Fibroblast of lung (primary cell): ENCODE results near the gene CHD6. TPM values are rescaled to one million over a fixed set of nuclear protein-coding genes. Genes with fewer than 3 reads are reported as not detected.

Experiments
- DNase-seq, 2 donors: peaks; one replicate each; pipeline versions ENCODE4 v3.0.0 to v3.0.0-alpha.2; 2010; ENCODE audit warnings: low read depth in 2 of 2
- H2AFZ ChIP-seq: 2 replicates; pipeline ENCODE4 v1.5.1; 2012; ENCODE audit warnings: low read length, control low read depth, inconsistent platforms
- H3K27ac ChIP-seq: 2 replicates; pipeline ENCODE4 v1.5.1; 2011; ENCODE audit warnings: low read length, control low read depth; ENCODE audit not compliant: insufficient read depth
- H3K27me3 ChIP-seq: 2 replicates; pipeline ENCODE4 v1.5.1; 2011; ENCODE audit warnings: mild to moderate bottlenecking, low read length; ENCODE audit not compliant: control insufficient read depth, insufficient read depth
- H3K36me3 ChIP-seq: 2 replicates; pipeline ENCODE4 v1.5.1; 2011; ENCODE audit warnings: low read length; ENCODE audit not compliant: control insufficient read depth, insufficient read depth
- H3K4me1 ChIP-seq: 2 replicates; pipeline ENCODE4 v1.5.1; 2011; ENCODE audit warnings: low read length; ENCODE audit not compliant: control insufficient read depth, insufficient read depth; ENCODE audit errors: extremely low read depth
- H3K4me2 ChIP-seq: 2 replicates; pipeline ENCODE4 v1.5.1; 2011; ENCODE audit warnings: low read length, control low read depth; ENCODE audit not compliant: insufficient read depth; ENCODE audit errors: extremely low read depth
- H3K4me3 ChIP-seq, 4 experiments: fragments of 200-600 bp in 1 of 4; sonication (generic) in 1 of 4; replicated peaks in 1 of 4; 2 replicates each; pipeline ENCODE4 v1.5.1; 2011 to 2016; ENCODE audit warnings: low read length in 4 of 4, low read depth in 3 of 4, mild to moderate bottlenecking in 3 of 4, control low read depth in 2 of 4, inconsistent platforms in 1 of 4, mixed read lengths in 1 of 4; ENCODE audit not compliant: insufficient read depth in 1 of 4; ENCODE audit errors: control extremely low read depth in 1 of 4
- H3K79me2 ChIP-seq: 2 replicates; pipeline ENCODE4 v1.5.1; 2012; ENCODE audit warnings: mild to moderate bottlenecking, low read length, inconsistent platforms; ENCODE audit not compliant: control insufficient read depth, insufficient read depth
- H3K9ac ChIP-seq: 2 replicates; pipeline ENCODE4 v1.5.1; 2011; ENCODE audit warnings: mild to moderate bottlenecking, low read length, control low read depth; ENCODE audit not compliant: insufficient read depth
- H3K9me3 ChIP-seq: 2 replicates; pipeline ENCODE4 v1.5.1; 2012; ENCODE audit warnings: low read depth, low read length; ENCODE audit not compliant: control insufficient read depth, insufficient read depth
- H4K20me1 ChIP-seq: 2 replicates; pipeline ENCODE4 v1.5.1; 2011; ENCODE audit warnings: low read length; ENCODE audit not compliant: control insufficient read depth, insufficient read depth; ENCODE audit errors: extremely low read depth
- CTCF ChIP-seq, 2 donors: IDR thresholded peaks in 1 of 2; conservative IDR thresholded peaks in 1 of 2; 1 replicate in 1 of 2; 2 replicates in 1 of 2; pipeline ENCODE4 v1.5.1; 2011 to 2012; ENCODE audit warnings: low read length in 2 of 2, control low read depth in 1 of 2, inconsistent platforms in 1 of 2, low read depth in 1 of 2, mild to moderate bottlenecking in 1 of 2
- EZH2 ChIP-seq: IDR thresholded peaks from 2 replicates; pipeline ENCODE4 v1.5.1; 2012; ENCODE audit warnings: low read length, control low read depth, mild to moderate bottlenecking; ENCODE audit errors: missing control alignments
- polyA plus RNA-seq, 2 donors: library from polyadenylated mRNA; depleted of rRNA in 1 of 2; stranded (reverse) in 1 of 2; unstranded in 1 of 2; fragments of >200 nt; gene quantifications; 2 replicates each; pipeline ENCODE4 v1.2.1, GENCODE V29; 2011 to 2012; ENCODE audit warnings: missing spikeins in 1 of 2
- total RNA-seq: library from RNA; depleted of rRNA; stranded (reverse); fragments of >200 nt; gene quantifications from 2 replicates; pipeline ENCODE4 v1.2.1, GENCODE V29; 2014

CHD6 gene
- total and polyA plus RNA-seq, 2 donors (not counting 1 experiment from before 2014, with no cell fraction given), result 13.4 to 25.9 TPM

GRCh38 chr20:41559658-41560057, 58.5 kb downstream of the CHD6 start:
- Histone ChIP-seq H3K9me3 (no peaks in the 10 kb centered on the region), H4K20me1 (no peaks in the 10 kb centered on the region), H3K4me1 (no peaks in the 10 kb centered on the region), H2AFZ (no peak overlapping the region), H3K4me2 (no peak overlapping the region), H3K4me3 (no peak overlapping the region), H3K27me3 (no peaks in the 10 kb centered on the region), H3K27ac (no peak overlapping the region), H3K36me3 (no peaks in the 10 kb centered on the region), H3K79me2 (no peaks in the 10 kb centered on the region), H3K9ac (no peak overlapping the region)
- peak in 1 of 2 donors; percentile 5 for DNase-seq
- TF ChIP-seq EZH2 (no peak), CTCF (conservative IDR thresholded peaks at IDR 0.05 in 1 of 2, IDR thresholded peaks at IDR 0.05 in 1 of 2; ENCODE audit: low read depth in 1 of 2, low read length in 2 of 2) (no peak)

GRCh38 chr20:41553142-41553879, 64.9 kb downstream of the CHD6 start:
- Histone ChIP-seq H3K27ac (no peak overlapping the region), H3K27me3 (no peaks in the 10 kb centered on the region), H2AFZ (no peak overlapping the region), H3K36me3 (no peaks in the 10 kb centered on the region), H3K9ac (no peak overlapping the region), H3K4me2 (no peak overlapping the region), H3K4me1 (no peaks in the 10 kb centered on the region), H4K20me1 (no peaks in the 10 kb centered on the region), H3K79me2 (no peaks in the 10 kb centered on the region), H3K9me3 (no peaks in the 10 kb centered on the region), H3K4me3 (no peak overlapping the region)
- no peak for DNase-seq
- TF ChIP-seq EZH2, result no peak
- TF ChIP-seq CTCF (conservative IDR thresholded peaks at IDR 0.05 in 1 of 2, IDR thresholded peaks at IDR 0.05 in 1 of 2; ENCODE audit: low read depth in 1 of 2, low read length in 2 of 2), result no peak

- no peaks in the 10 kb centered on the region for H3K27me3 ChIP-seq
- H4K20me1 ChIP-seq, result no peaks in the 10 kb centered on the region
- H3K9me3 ChIP-seq, result no peaks in the 10 kb centered on the region
- H3K79me2 ChIP-seq, result no peaks in the 10 kb centered on the region
- DNase-seq, result no peak
- H3K4me3 ChIP-seq, result no peak overlapping the region
- no peak overlapping the region for H3K27ac ChIP-seq
- TF ChIP-seq EZH2 (no peak), CTCF (conservative IDR thresholded peaks at IDR 0.05 in 1 of 2, IDR thresholded peaks at IDR 0.05 in 1 of 2; ENCODE audit: low read depth in 1 of 2, low read length in 2 of 2) (no peak)
- H2AFZ ChIP-seq, result no peak overlapping the region
- H3K36me3 ChIP-seq, result no peaks in the 10 kb centered on the region
- no peaks in the 10 kb centered on the region for H3K4me1 ChIP-seq
- no peak overlapping the region for H3K4me2 ChIP-seq
- no peak overlapping the region for H3K9ac ChIP-seq
Observed at GRCh38 chr20:41552295-41553068, 65.7 kb downstream of the CHD6 start.
